OCI-LY7 (cell line): ENCODE data around the gene PARL. TPM values are rescaled to one million over a fixed set of nuclear protein-coding genes. Genes with fewer than 3 reads are reported as not detected.

Source experiments
- BruUV-seq: library from RNA; stranded (reverse); fragments of 400-500 nt; replicated peaks from 2 replicates; lab custom pipeline; 2021; lab: Mats Ljungman, UMichigan
- CTCF ChIA-PET: fragments of 300-600 bp; sonication (Branson Sonifier 250); formaldehyde crosslinking; loops from one replicate; lab custom pipeline; 2022; ENCODE audit warnings: antibody characterized with exemption; ENCODE audit not compliant: unreplicated experiment; lab: Charles Lee
- POLR2A ChIA-PET: fragments of 300-600 bp; sonication (Branson Sonifier 250); formaldehyde crosslinking; loops from one replicate; lab custom pipeline; 2022; ENCODE audit warnings: antibody characterized with exemption; lab: Charles Lee
- DNase-seq: peaks from one replicate; pipeline ENCODE4 v3.0.0-alpha.2; 2015; ENCODE audit warnings: low spot score
- H2AFZ ChIP-seq: fragments of 200-600 bp; sonication (generic), shearing (Covaris generic); 2 replicates; pipeline ENCODE4 v1.6.1; 2014; ENCODE audit warnings: mild to moderate bottlenecking, antibody characterized with exemption, low read length, moderate library complexity
- H3K27ac ChIP-seq: fragments of 200-600 bp; sonication (generic); 2 replicates; pipeline ENCODE4 v1.5.1; 2014; ENCODE audit warnings: mixed run types, low read depth, mild to moderate bottlenecking, moderate library complexity, low read length, inconsistent platforms; ENCODE audit not compliant: poor library complexity, severe bottlenecking
- H3K36me3 ChIP-seq: fragments of 200-600 bp; sonication (generic); 2 replicates; pipeline ENCODE4 v1.6.1; 2014; ENCODE audit warnings: mild to moderate bottlenecking, antibody characterized with exemption, low read length, moderate library complexity, mixed read lengths; ENCODE audit not compliant: insufficient read depth
- H3K4me1 ChIP-seq: fragments of 200-600 bp; sonication (generic); 2 replicates; pipeline ENCODE4 v1.5.1; 2014; ENCODE audit warnings: mild to moderate bottlenecking, low read length; ENCODE audit not compliant: insufficient read depth, poor library complexity, severe bottlenecking
- H3K4me2 ChIP-seq: fragments of 200-600 bp; sonication (generic); 2 replicates; pipeline ENCODE4 v1.6.1; 2014; ENCODE audit warnings: mild to moderate bottlenecking, low read length
- H3K4me3 ChIP-seq: fragments of 200-600 bp; sonication (generic); 2 replicates; pipeline ENCODE4 v1.5.1; 2014; ENCODE audit warnings: mild to moderate bottlenecking, low read depth, low read length; ENCODE audit not compliant: poor library complexity, severe bottlenecking
- H3K79me2 ChIP-seq: fragments of 200-600 bp; sonication (generic); 2 replicates; pipeline ENCODE4 v1.6.1; 2016; ENCODE audit warnings: low read depth, mild to moderate bottlenecking, low read length, moderate library complexity, mixed read lengths; ENCODE audit not compliant: insufficient read depth
- H3K9me2 ChIP-seq: fragments of 200-600 bp; sonication (generic); 2 replicates; pipeline ENCODE4 v1.6.1; 2016; ENCODE audit warnings: mild to moderate bottlenecking, low read length, mixed read lengths; ENCODE audit not compliant: insufficient read depth
- H3K9me3 ChIP-seq: fragments of 200-600 bp; sonication (generic); 2 replicates; pipeline ENCODE4 v1.6.1; 2014; ENCODE audit warnings: mild to moderate bottlenecking, mixed run types, low read length, mixed read lengths
- H4K20me1 ChIP-seq: fragments of 200-600 bp; sonication (generic); 2 replicates; pipeline ENCODE4 v1.6.1; 2014; ENCODE audit warnings: mild to moderate bottlenecking, antibody characterized with exemption, low read length, moderate library complexity, mixed read lengths; ENCODE audit not compliant: insufficient read depth
- CTCF ChIP-seq: fragments of 200-600 bp; sonication (generic); conservative IDR thresholded peaks from 2 replicates; pipeline ENCODE4 v1.5.1; 2014; ENCODE audit warnings: mild to moderate bottlenecking, antibody characterized with exemption, low read length, moderate library complexity, mixed read lengths
- EZH2phosphoT487 ChIP-seq: fragments of 200-600 bp; sonication (generic); IDR thresholded peaks from 2 replicates; pipeline ENCODE4 v1.6.1; 2018; ENCODE audit warnings: low read depth, borderline replicate concordance, mild to moderate bottlenecking, mixed run types, antibody characterized with exemption, low read length, moderate library complexity, mixed read lengths
- intact Hi-C: fragments of 100-400 bp; cut with micrococcal nuclease; formaldehyde crosslinking; loops from one replicate; pipeline ENCODE4 v1.10.0; 2022; ENCODE audit not compliant: unreplicated experiment
- total RNA-seq, 2 experiments: library from RNA; depleted of rRNA in 1 of 2; stranded (reverse); fragments of >200 nt in 1 of 2; shearing (Covaris generic) in 1 of 2; gene quantifications; 2 replicates each; pipeline ENCODE4 v1.2.3, GENCODE V29; 2014 to 2022

The PARL gene
- total RNA-seq, 2 experiments from 2014 or later: 43.5 to 69.3 TPM

GRCh38 chr3:183827809-183828537, 56.7 kb downstream of the PARL start:
- Histone ChIP-seq H3K4me2 (no peak overlapping the region), H3K9me2 (no peaks in the 10 kb centered on the region), H3K4me3 (no peak overlapping the region), H2AFZ (no peak overlapping the region), H3K36me3 (peaks cover 19% of the 10 kb centered on the region; the same call in 1 of the 2 replicates), H3K27ac (no peak overlapping the region), H3K4me1 (peaks cover 14% of the 10 kb centered on the region), H4K20me1 (no peaks in the 10 kb centered on the region), H3K9me3 (no peaks in the 10 kb centered on the region), H3K79me2 (no peaks in the 10 kb centered on the region)
- ChIA-PET CTCF (no interaction called here), POLR2A (no interaction called here)
- no peak for DNase-seq
- no TSS peak for BruUV-seq
- TF ChIP-seq CTCF (no peak), EZH2phosphoT487 (no peak)
- intact Hi-C loops: no loop called here

GRCh38 chr3:183826448-183827250, 58.0 kb downstream of the PARL start:
- no TSS peak for BruUV-seq
- ChIA-PET POLR2A (interaction anchor here (0.6 to 1.4 kb wide), 3 partner anchors 10 to 374 kb away, joined by 3 to 7 read pairs (median 4); no protein-coding TSS in a partner anchor), CTCF (interaction anchor here (0.6 to 1.1 kb wide), 3 partner anchors 14 to 58 kb away, joined by 3 to 4 read pairs (median 3); partner anchors contain the start of gene PARL)
- no peaks in the 10 kb centered on the region for H3K9me3 ChIP-seq
- no peak for TF ChIP-seq CTCF
- TF ChIP-seq EZH2phosphoT487: no peak
- no peaks in the 10 kb centered on the region for H3K9me2 ChIP-seq
- no peak overlapping the region for H2AFZ ChIP-seq
- H4K20me1 ChIP-seq: no peaks in the 10 kb centered on the region
- H3K4me1 ChIP-seq: peaks cover 14% of the 10 kb centered on the region
- H3K79me2 ChIP-seq: no peaks in the 10 kb centered on the region
- intact Hi-C loops: no loop called here
- no peak for DNase-seq
- no peak overlapping the region for H3K4me2 ChIP-seq
- peaks cover 9% of the 10 kb centered on the region; the same call in 1 of the 2 replicates for H3K36me3 ChIP-seq
- H3K27ac ChIP-seq: no peak overlapping the region
- H3K4me3 ChIP-seq: no peak overlapping the region
